HG03135 (cell line): ENCODE measurements around the gene NBR1.
"Not testable (repeated sequence)": the region's sequence is repeated elsewhere in the genome, so short reads cannot be mapped to it uniquely, and the experiment has no call there.

Source experiments
- ATAC-seq: cut with Tn5 transposase; IDR thresholded peaks from one replicate; pipeline ENCODE4 v1.9.1; 2021; ENCODE audit warnings: mild to moderate bottlenecking, moderate library complexity; ENCODE audit not compliant: unreplicated experiment

NBR1 gene

DNA sequence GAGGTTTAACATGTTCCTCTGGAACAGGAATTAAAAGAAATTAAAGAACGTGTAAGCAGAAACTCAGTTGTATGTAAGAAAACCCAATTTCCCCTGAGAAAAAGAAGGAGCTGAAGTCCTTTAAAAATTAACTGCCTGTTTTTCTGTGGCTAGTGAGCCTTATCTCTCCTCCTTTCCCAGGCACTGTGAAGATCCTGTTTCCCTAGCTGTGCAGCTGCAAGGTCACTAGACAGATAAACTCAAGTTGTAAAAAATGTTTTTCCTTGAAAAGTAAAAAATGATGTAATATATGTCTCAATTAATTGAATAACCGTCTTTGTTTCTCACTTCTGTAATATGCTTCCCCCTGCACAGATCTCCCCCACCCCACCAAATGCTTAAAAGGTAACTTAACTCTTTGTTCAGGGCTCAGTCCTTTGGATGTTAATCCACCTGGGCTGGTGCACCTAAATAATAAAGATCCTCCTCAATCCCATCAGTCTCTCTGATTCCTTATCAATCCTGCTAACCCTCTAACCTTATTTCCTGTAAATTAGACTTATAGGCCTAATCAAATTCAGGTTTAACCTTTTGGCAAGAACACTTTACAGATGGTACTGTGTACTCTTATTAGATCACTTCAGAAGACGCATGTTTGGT lies 17.7 kb upstream of the NBR1 start:
- not testable (repeated sequence) for ATAC-seq

DNA sequence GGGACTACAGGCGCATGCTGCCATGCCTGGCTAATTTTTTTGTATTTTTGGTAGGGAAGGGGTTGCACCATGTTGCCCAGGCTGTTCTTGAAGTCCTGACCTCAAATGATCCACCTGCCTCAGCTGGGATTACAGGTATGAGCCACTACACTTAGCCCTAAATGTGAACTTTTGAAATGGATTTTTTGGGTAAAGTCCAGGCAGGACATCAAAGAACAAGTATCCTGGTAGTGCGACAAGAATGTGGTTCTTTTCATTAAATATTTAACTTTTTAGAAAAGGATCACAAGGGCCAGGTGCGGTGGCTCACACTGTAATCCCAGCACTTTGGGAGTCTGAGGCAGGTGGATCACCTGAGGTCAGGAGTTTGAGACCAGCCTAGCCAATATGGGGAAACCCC lies 15.3 kb upstream of the NBR1 start:
- no peak for ATAC-seq

DNA sequence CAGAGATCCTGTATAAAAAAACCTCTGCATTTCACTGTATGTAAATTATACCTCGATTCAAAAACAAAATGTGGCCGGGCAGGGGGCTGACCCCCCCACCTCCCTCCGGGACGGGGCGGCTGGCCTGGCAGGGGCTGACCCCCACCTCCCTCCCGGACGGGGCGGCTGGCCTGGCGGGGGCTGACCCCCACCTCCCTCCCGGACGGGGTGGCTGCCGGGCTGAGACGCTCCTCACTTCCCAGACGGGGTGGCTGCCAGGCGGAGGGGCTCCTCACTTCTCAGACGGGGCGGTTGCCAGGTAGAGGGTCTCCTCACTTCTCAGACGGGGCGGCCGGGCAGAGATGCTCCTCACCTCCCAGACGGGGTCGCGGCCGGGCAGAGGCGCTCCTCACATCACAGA lies 11.8 kb upstream of the NBR1 start:
- ATAC-seq = not testable (repeated sequence)

DNA sequence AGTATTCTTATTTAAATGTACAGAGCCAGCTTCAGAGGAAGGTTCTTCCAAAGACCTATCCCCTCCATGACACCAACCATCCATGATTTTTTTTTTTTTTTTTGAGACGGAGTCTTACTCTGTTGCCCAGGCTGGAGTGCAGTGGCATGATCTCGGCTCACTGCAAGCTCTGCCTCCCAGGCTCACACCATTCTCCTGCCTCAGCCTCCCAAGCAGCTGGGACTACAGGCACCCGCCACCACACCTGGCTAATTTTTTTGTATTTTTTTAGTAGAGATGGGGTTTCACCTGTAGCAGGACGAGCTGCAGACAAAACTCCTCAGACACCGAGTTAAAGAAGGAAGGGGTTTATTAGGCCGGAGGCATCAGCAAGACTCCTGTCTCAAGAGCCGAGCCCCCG lies 11.1 kb upstream of the NBR1 start:
- ATAC-seq = not testable (repeated sequence)

DNA sequence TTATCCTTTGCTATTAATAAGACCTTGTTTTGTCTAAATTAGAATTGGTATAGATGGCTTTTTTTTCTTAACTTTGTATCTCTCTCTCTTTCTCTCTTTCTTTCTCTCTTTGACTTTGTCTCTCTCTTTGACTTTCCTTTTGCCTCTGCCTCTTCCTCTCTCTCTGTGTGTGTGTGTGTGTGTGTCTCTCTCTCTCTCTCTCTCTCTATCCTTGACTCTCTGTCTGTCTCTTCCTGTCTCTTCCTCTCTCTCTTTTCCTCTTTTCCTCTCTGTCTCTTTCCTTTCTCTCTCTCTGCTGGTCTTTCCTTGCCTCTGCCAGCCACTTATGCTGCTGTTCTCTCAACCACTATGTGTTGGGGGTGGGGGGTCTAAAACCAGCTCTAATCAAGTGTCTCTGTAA lies 5.0 kb upstream of the NBR1 start:
- not testable (repeated sequence) for ATAC-seq

DNA sequence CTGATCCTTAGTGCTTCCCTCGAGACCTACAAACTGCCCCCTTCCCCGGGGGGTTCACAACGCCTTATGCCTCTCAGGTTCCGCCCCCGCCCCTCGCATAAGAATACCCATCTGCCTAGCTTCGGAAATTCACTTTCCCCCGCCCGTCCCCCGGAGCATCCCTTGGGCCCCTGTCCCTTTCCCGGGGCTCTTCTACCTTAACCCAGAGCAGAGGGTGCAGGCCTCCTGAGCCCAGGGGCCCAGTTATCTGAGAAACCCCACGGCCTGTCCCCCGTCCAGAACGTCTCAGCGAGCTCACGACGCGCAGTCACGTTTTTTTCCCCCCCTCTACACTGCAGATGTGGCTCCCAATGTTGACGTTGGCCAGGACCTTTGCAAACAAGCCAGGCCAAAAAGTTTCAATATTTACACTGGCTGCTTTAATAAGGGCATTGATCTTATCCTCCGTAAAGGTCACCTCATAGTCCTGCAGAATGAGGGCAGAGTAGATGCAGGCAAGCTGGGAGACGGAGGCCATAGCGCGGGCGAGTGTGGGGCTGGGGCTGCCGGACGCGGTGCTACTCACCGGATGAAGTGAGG lies 1.4 kb upstream of the NBR1 start:
- ATAC-seq = peak; percentile 28

DNA sequence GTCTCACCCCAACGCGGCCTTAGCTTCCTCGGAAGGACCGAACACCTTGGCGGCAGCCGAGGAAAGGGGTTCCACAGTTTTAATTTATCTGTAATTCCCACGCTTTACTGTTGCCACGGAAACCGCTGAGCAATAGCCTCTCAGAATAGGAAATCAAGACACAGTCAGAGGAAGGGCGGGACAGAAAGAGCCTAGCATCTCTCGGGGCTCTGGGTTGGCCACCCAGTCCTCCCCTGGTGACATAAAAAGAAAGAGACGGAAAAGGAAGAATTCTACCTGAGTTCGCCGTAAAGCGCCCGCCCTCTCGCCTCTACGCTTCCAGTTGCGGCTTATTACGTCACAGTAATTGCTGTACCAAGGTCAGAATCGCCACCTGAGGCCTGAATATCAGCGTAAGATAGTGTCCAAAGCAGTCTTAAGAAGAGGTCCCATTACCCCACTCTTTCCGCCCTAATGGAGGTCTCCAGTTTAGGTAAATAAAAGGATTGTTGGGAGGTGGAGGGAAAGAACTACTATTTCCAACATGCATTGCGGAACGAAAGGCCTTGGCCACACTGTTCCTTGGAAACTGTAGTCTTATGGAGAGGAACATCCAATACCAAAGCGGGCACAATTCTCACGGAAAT lies 761 bp upstream of the NBR1 start:
- peak; percentile 58 for ATAC-seq

DNA sequence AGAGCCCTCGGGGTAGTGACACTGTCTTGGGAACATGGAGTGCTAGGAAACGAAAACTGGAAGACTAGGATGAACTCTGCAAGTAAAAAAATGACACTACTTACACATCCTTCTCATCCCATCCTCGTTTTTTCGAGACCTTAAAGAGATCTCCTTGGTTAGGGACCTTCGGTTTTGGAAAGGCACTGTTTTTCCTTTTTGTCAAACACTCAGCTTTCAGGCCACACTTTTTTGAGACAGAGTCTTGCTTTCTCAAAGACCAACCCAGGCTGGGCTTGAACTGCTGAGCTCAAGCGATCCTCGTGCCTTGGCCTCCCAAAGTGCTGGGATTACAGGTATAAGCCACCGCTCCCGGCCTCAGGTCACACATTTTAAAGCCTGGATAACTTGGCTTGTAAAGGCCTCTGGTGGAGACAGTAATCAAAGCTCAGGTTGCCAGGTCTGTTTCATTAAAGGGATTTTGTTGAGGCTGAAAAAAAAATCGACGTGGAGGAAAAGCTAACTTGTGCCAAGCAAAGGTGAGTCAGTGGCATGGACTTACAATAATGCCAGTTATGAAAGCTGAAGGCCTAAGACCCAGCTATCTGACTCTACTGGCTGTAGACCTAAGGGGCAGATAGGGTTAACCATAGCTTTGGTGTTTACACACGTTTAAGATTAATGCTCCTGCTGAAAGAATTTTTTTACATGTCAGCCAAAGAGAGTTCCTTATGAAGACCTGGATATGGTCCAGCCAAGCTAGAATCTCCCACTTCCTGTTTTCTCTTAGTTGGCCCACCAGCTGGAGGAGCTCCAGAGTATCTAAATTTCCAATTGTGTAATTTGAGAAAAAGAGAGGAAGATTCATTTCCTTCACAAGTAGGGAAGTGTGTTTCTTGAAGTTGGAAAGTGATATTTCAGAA lies 823 bp downstream of the NBR1 start:
- ATAC-seq = no peak

DNA sequence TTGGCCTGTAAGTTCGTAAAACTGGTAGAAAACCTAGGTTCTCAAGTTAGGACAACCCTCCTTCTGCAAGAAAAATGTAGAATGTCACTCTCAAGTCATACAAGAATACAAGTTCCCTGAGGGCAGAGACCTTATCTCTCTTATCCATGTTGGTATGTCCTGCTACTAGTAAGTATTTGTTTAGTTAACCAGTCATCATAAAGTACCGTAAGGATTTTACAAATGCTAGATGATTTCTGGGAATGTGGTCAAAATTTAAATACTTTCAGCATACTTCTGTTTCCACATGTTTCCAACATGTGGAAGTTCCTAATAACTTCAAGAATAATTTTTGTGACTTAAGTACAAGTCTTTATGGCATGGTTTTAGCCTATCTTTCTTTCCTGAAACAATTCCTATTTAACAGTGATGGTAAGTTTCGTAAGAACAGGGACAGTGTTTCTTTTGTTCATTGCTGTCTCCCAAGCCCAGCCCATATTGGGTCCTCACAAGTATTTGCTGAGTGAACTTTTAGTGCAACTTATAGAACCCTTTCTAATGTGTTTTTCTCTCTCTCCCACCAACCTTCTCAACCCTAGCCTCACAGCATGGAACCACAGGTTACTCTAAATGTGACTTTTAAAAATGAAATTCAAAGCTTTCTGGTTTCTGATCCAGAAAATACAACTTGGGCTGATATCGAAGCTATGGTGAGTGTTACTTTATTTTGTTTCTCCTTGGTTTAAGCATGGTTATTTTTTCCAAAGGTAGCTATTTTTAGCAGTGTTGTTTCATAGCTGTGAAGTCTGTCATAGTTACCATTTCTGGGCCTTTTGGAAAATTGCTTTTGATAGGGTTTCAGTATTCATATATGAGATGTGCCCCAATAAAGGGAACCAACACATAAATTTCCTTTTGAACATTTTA lies 4.5 kb downstream of the NBR1 start:
- ATAC-seq = no peak

DNA sequence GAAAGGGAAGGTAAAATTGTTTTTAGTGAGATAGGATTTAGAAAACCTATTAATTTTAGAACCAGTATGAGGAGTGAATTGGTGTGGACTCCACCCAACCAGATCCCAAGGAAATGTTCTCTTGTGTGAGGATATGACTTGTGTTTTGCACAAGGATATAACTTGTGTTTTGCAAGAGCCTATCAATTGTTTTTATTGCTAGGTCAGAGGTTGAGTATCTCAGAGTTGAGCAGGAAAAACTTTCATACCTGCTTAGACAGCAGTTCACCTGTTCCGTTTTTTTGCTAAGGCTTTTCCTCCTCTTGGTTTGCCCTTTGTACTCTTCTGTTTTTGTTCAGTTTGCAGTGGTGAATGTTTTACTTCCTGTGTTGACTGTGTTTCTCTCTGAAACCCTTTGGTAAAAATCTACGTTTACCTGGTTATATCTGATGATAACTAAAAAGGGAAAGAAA lies 5.1 kb downstream of the NBR1 start:
- ATAC-seq = no peak

DNA sequence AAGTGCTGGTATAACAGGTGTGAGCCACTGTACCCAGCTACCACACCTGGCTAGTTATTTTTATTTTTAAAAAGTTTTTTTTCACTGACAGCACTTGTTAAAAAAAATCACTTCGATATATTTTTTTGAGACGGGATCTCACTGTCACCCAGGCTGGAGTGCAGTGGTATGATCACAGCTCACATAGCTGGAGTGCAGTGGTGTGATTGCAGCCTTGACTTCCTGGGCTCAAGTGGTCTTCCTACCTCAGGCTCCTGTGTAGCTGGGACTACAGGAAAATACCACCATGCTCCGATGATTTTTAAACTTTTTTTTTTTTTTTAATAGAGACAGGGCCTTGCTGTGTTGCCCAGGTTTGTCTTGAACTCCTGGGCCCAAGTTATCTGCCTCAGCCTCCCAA lies 12.9 kb downstream of the NBR1 start:
- no peak for ATAC-seq

DNA sequence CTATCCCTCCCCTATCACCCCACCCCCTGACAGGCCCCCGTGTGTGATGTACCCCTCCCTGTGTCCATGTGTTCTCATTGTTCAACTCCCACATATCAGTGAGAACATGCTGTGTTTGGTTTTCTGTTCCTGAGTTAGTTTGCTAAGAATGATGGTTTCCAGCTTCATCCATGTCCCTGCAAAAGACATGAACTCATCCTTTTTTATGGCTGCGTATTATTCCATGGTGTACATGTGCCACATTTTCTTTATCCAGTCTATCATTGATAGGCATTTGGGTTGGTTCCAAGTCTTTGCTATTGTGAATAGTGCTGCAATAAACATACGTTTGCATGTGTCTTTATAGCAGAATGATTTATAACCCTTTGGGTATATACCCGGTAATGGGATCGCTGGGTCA lies 15.6 kb downstream of the NBR1 start:
- not testable (repeated sequence) for ATAC-seq

DNA sequence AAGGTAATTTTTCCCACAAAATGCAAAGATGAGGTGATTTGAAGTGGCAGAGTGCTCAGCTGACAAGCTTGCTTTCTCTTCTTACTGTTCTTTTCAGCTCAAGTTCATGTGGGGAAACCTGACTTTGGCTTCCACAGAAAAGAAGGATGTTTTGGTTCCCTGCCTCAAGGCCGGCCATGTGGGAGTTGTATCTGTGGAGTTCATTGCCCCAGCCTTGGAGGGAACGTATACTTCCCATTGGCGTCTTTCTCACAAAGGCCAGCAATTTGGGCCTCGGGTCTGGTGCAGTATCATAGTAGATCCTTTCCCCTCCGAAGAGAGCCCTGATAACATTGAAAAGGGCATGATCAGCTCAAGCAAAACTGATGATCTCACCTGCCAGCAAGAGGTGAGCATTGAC lies 22.2 kb downstream of the NBR1 start:
- no peak for ATAC-seq

DNA sequence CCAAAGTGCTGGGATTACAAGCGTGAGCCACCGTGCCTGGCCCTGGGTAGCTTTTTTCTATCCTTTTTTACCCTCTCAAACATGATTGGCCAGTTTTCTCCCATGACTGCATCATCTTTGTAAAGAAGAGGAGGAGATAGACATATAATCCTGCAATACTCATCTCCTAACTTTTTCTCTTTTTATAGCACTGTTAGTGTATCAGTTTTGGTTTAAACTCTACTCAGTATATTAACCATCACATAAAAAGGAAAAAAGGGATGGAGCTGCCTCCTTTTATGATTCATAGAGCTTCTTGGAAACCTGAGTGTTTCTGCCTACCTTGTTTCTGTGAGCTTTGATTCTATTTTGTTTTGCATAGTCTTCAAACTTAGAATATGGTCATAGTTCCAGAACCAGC lies 28.6 kb downstream of the NBR1 start:
- no peak for ATAC-seq

DNA sequence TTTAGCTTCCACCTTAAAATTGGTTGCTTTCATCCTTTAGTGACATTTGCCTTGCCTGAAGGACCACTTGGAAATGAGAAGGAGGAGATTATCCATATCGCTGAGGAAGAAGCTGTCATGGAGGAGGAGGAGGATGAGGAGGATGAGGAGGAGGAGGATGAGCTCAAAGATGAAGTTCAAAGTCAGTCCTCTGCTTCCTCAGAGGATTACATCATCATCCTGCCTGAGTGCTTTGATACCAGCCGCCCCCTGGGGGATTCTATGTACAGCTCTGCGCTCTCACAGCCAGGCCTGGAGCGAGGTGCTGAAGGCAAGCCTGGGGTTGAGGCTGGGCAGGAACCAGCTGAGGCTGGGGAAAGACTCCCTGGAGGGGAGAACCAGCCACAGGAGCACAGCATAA lies 29.1 kb downstream of the NBR1 start:
- ATAC-seq = no peak

DNA sequence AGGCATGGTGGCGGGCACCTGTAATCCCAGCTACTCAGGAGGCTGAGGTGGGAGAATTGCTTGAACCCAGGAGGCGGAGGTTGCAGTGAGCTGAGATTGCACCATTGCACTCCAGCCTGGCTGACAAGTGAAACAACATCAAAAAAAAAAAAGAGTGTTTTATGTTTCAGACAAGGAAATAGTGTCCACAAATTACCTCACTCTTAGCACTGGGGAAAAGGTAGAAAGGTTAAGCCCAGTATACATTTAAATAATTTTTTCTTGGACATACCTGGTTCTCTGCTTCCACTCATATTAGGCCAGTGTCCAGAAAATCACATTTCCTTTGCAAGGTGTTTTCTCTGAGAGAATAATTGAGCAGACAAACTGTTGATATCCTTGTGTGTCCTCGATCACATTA lies 32.0 kb downstream of the NBR1 start:
- ATAC-seq = not testable (repeated sequence)

DNA sequence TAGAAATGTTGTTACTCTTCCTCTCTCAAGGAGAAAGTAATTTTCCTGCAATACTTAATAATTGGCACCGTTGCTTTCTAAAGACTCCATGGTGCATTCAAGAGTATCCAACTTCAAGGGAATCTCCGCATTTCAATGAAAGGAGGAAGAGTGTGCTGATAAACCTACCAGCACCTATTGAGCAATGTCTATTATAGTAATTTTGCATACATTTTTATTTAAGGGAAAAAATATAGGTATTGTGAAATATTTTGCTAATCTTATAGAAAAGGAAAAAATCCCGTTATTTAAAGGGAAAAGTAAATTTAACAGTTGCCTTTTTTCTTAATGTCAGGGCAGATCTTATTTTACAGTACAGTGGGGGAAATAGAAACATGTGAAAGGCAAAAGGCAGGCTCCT lies 39.6 kb downstream of the NBR1 start:
- ATAC-seq = no peak

DNA sequence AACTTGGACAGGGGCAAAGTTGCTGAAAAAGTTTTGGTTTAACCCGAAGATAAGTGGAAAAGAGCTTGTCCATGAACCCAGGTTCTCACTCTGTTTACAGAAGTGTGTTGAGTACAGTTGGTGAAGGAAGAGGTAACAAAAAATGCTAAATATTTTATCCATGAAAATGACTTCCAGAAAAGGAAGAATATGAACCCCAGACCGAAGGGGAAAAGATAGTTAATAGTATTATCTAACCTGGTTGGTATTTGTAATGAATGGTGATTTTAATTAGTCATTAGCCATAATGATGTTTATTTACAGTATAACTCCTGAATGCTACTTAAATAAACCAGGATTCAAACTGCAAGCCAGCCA lies 40.1 kb downstream of the NBR1 start:
- ATAC-seq = no peak

DNA sequence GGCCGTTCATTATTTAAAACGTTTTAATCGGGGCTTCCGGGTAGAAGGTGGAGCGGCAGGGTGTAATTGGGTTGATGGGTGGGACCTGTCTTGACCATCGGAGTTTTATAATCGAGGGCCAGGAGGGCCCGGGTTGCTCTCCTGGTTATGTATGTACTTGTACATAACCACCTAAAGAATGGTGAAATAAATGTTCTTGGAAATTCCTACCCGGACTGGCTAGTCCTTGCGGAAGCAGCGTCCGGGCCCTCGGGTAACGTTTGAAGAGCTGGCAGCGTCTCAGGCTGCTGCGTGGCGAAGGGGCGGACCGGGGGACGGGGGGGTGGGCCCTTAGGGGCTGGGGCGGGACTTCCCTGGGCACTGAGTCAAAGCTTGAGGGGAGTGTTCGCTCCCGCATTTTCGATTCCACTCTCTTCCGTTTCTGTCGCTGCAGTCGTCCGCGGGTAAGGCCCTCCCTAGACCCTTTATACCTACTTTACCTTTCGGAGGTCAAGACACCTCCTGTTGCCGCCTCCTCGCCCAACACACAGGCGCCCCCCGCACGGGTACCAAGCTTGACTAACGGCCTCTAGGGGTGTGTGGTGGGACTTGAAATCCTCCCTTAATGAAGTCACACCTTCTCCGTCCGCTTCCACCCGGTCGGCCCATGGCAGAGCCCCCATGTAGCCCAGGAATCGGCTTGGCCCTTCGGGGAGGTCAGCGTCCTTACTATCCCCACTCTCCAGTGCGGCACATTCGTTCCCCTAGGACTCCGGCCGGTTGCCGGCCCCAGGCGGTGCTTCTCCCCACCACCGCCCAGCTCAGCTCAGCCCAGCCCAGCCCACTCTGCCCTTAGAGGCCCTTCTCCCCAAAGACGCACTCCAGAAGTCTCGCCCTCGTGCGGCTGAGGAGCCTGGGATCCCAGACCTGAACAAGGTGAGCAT lies 40.7 kb downstream of the NBR1 start, which contains the start of gene TMEM106A:
Gene TMEM106A (plus strand): TSS at position 396 of the 923 bp plus-strand sequence. CDS start 1,167 bp downstream, outside the sequence.
- ATAC-seq = peak; percentile 83
